Measurements from ENCODE around the gene SLC6A12.

DNA sequence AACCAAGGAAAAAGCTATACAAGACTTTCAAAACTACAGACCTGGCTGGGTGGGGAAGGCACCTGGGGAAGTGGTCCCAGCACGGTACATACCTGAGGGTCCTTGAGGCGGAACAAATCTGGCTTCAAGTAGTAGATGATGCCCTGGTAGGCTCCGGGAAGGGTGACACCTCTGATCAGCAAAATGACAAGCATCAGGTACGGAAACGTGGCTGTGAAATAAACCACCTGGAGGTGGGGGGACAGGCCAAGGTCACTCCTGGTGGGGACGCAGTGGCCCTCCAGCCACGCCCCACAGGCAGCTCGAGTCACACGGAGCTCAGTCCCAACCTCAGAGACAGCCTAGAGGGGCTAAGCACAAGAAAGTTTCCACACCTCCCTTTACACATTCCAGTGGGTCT lies 15.3 kb downstream of the SLC6A12 start:
- TF ChIP-seq POLR2A (IDR thresholded peaks at IDR 0.05): no peak
- TF ChIP-seq, protein P1, sequence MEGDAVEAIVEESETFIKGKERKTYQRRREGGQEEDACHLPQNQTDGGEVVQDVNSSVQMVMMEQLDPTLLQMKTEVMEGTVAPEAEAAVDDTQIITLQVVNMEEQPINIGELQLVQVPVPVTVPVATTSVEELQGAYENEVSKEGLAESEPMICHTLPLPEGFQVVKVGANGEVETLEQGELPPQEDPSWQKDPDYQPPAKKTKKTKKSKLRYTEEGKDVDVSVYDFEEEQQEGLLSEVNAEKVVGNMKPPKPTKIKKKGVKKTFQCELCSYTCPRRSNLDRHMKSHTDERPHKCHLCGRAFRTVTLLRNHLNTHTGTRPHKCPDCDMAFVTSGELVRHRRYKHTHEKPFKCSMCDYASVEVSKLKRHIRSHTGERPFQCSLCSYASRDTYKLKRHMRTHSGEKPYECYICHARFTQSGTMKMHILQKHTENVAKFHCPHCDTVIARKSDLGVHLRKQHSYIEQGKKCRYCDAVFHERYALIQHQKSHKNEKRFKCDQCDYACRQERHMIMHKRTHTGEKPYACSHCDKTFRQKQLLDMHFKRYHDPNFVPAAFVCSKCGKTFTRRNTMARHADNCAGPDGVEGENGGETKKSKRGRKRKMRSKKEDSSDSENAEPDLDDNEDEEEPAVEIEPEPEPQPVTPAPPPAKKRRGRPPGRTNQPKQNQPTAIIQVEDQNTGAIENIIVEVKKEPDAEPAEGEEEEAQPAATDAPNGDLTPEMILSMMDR (IDR thresholded peaks at IDR 0.05): no peak

Measured in uterus (tissue), 2 donors.